Osteoblast (primary cell): ENCODE data around the gene COLEC12. TPM values are rescaled to one million over a fixed set of nuclear protein-coding genes. Genes with fewer than 3 reads are reported as not detected.

Experiments
- DNase-seq: peaks from one replicate; pipeline ENCODE4 v3.0.0; 2011; ENCODE audit warnings: low spot score, mixed read lengths; ENCODE audit not compliant: insufficient read length; ENCODE audit errors: missing footprints
- H2AFZ ChIP-seq: 2 replicates; pipeline ENCODE4 v1.6.0; 2011; ENCODE audit warnings: mild to moderate bottlenecking, low read length
- H3K27ac ChIP-seq: 2 replicates; pipeline ENCODE4 v1.5.1; 2011; ENCODE audit warnings: mild to moderate bottlenecking, low read depth, low read length, moderate library complexity
- H3K27me3 ChIP-seq: 2 replicates; pipeline ENCODE4 v1.6.0; 2012; ENCODE audit warnings: mild to moderate bottlenecking, control low read depth, inconsistent platforms, low read length, moderate library complexity; ENCODE audit not compliant: insufficient read depth
- H3K36me3 ChIP-seq: 2 replicates; pipeline ENCODE4 v1.5.1; 2011; ENCODE audit warnings: mild to moderate bottlenecking, low read length, control low read depth, moderate library complexity; ENCODE audit not compliant: insufficient read depth
- H3K4me1 ChIP-seq: 2 replicates; pipeline ENCODE4 v1.5.1; 2011; ENCODE audit warnings: mild to moderate bottlenecking, low read length, control low read depth, moderate library complexity; ENCODE audit not compliant: insufficient read depth
- H3K4me2 ChIP-seq: 2 replicates; pipeline ENCODE4 v1.6.0; 2011; ENCODE audit warnings: mild to moderate bottlenecking, low read length; ENCODE audit not compliant: insufficient read depth
- H3K4me3 ChIP-seq: fragments of 200-600 bp; sonication (generic); 3 replicates; pipeline ENCODE4 v1.5.1; 2012; ENCODE audit warnings: mild to moderate bottlenecking, low read length, inconsistent platforms; ENCODE audit not compliant: insufficient read depth
- H3K79me2 ChIP-seq: 2 replicates; pipeline ENCODE4 v1.6.0; 2012; ENCODE audit warnings: mild to moderate bottlenecking, low read length, control low read depth, inconsistent platforms; ENCODE audit not compliant: insufficient read depth
- H3K9me3 ChIP-seq: 2 replicates; pipeline ENCODE4 v1.5.1; 2011; ENCODE audit warnings: low read depth, low read length, control low read depth
- H4K20me1 ChIP-seq: 2 replicates; pipeline ENCODE4 v1.6.0; 2012; ENCODE audit warnings: mild to moderate bottlenecking, low read length, control low read depth; ENCODE audit not compliant: insufficient read depth
- CTCF ChIP-seq: IDR thresholded peaks from 2 replicates; pipeline ENCODE4 v1.5.1; 2011; ENCODE audit warnings: mild to moderate bottlenecking, low read depth, low read length, moderate library complexity; ENCODE audit errors: extremely low read depth
- total RNA-seq: library from RNA; depleted of rRNA; stranded (reverse); fragments of >200 nt; gene quantifications from 2 replicates; pipeline ENCODE4 v1.2.3, GENCODE V29; 2012

The COLEC12 gene
- total RNA-seq, 1 donor, result 38.0 TPM

GRCh38 chr18:519019-519879, 18.7 kb upstream of the COLEC12 start:
- Histone ChIP-seq H3K4me2 (no peak overlapping the region), H3K27ac (peak overlapping the region; percentile 61), H3K4me3 (no peak overlapping the region)

GRCh38 chr18:518081-518480, 17.6 kb upstream of the COLEC12 start:
- no peak for TF ChIP-seq CTCF

More at GRCh38 chr18:519019-519879, 18.7 kb upstream of the COLEC12 start:
- Histone ChIP-seq H3K79me2 (no peaks in the 10 kb centered on the region), H4K20me1 (no peaks in the 10 kb centered on the region), H3K27me3 (no peaks in the 10 kb centered on the region), H3K36me3 (no peaks in the 10 kb centered on the region), H3K4me1 (peaks cover 24% of the 10 kb centered on the region), H3K9me3 (no peaks in the 10 kb centered on the region), H2AFZ (peak overlapping the region; percentile 91)
- DNase-seq, result peak; percentile 75
- no peak for TF ChIP-seq CTCF

GRCh38 chr18:515838-516237, 15.3 kb upstream of the COLEC12 start:
- TF ChIP-seq CTCF, result no peak
- no peak for DNase-seq
- Histone ChIP-seq H4K20me1 (no peaks in the 10 kb centered on the region), H3K4me1 (peaks cover 17% of the 10 kb centered on the region), H3K27ac (no peak overlapping the region), H3K79me2 (no peaks in the 10 kb centered on the region), H2AFZ (no peak overlapping the region), H3K9me3 (no peaks in the 10 kb centered on the region), H3K36me3 (no peaks in the 10 kb centered on the region), H3K27me3 (no peaks in the 10 kb centered on the region), H3K4me3 (no peak overlapping the region), H3K4me2 (peak overlapping the region; percentile 43)

More at GRCh38 chr18:518081-518480, 17.6 kb upstream of the COLEC12 start:
- Histone ChIP-seq H3K79me2 (no peaks in the 10 kb centered on the region), H3K4me3 (no peak overlapping the region), H3K4me1 (peaks cover 17% of the 10 kb centered on the region), H3K27ac (no peak overlapping the region), H3K9me3 (no peaks in the 10 kb centered on the region), H2AFZ (no peak overlapping the region), H3K27me3 (no peaks in the 10 kb centered on the region), H4K20me1 (no peaks in the 10 kb centered on the region), H3K36me3 (no peaks in the 10 kb centered on the region), H3K4me2 (no peak overlapping the region)
- no peak for DNase-seq

- no peak for TF ChIP-seq CTCF
- no peak for DNase-seq
- H3K9me3 ChIP-seq, result no peaks in the 10 kb centered on the region
- no peaks in the 10 kb centered on the region for H4K20me1 ChIP-seq
- peak overlapping the region; percentile 43 for H3K4me2 ChIP-seq
- no peak overlapping the region for H2AFZ ChIP-seq
- peaks cover 17% of the 10 kb centered on the region for H3K4me1 ChIP-seq
- no peaks in the 10 kb centered on the region for H3K79me2 ChIP-seq
- no peaks in the 10 kb centered on the region for H3K36me3 ChIP-seq
- H3K27ac ChIP-seq, result no peak overlapping the region
- no peak overlapping the region for H3K4me3 ChIP-seq
- no peaks in the 10 kb centered on the region for H3K27me3 ChIP-seq
These were observed 14.8 kb upstream of the COLEC12 start for GRCh38 chr18:515156-515815.
